Caco-2 (cell line): ENCODE measurements around the gene PTH1R. TPM values are rescaled to one million over a fixed set of nuclear protein-coding genes. Genes with fewer than 3 reads are reported as not detected.
A peak's percentile ranks its signal among the peaks of the same experiment; 100 is the strongest.

Experiments used
- BruUV-seq: library from RNA; stranded (reverse); fragments of 400-500 nt; replicated peaks from 2 replicates; lab custom pipeline; 2021; lab: Mats Ljungman, UMichigan
- CTCF ChIA-PET: fragments of 300-600 bp; sonication (Branson Sonifier 250); formaldehyde crosslinking; loops from one replicate; lab custom pipeline; 2022; ENCODE audit warnings: antibody characterized with exemption; lab: Charles Lee
- POLR2A ChIA-PET: fragments of 300-600 bp; sonication (Branson Sonifier 250); formaldehyde crosslinking; loops from one replicate; lab custom pipeline; 2022; ENCODE audit warnings: antibody characterized with exemption; lab: Charles Lee
- DNase-seq, 2 experiments: peaks; one replicate each; pipeline versions ENCODE4 v3.0.0 to v3.0.0-alpha.2; 2020 to 2022
- H3K27me3 ChIP-seq: replicated peaks from 2 replicates; pipeline ENCODE4 v1.6.0; 2011; ENCODE audit warnings: low read length; ENCODE audit not compliant: control insufficient read depth, insufficient read depth
- H3K36me3 ChIP-seq: 2 replicates; pipeline ENCODE4 v1.5.1; 2011; ENCODE audit warnings: low read length; ENCODE audit not compliant: control insufficient read depth, insufficient read depth
- H3K4me1 ChIP-seq: fragments of 250-450 bp; sonication (Bioruptor Pico); 2 replicates; pipeline ENCODE4 v1.5.1; 2020; ENCODE audit warnings: mild to moderate bottlenecking
- H3K4me3 ChIP-seq: 2 replicates; pipeline ENCODE4 v1.5.1; 2011; ENCODE audit warnings: low read depth, mild to moderate bottlenecking, control low read depth, low read length
- H3K9me3 ChIP-seq: fragments of 250-450 bp; sonication (Bioruptor Pico); 2 replicates; pipeline ENCODE4 v1.5.1; 2020; ENCODE audit warnings: mild to moderate bottlenecking, moderate library complexity
- H3K27ac Mint-ChIP-seq: one replicate; pipeline ENCODE4 v1.8.0; 2022; ENCODE audit warnings: mixed read lengths; ENCODE audit not compliant: unreplicated experiment
- H3K27me3 Mint-ChIP-seq: one replicate; pipeline ENCODE4 v1.8.0; 2022; ENCODE audit warnings: mixed read lengths; ENCODE audit not compliant: insufficient read depth, unreplicated experiment
- H3K36me3 Mint-ChIP-seq: one replicate; pipeline ENCODE4 v1.8.0; 2022; ENCODE audit warnings: mild to moderate bottlenecking, mixed read lengths; ENCODE audit not compliant: insufficient read depth, unreplicated experiment
- H3K4me1 Mint-ChIP-seq: one replicate; pipeline ENCODE4 v1.8.0; 2022; ENCODE audit warnings: low read depth, mixed read lengths; ENCODE audit not compliant: unreplicated experiment
- H3K4me3 Mint-ChIP-seq: one replicate; pipeline ENCODE4 v1.8.0; 2022; ENCODE audit warnings: mild to moderate bottlenecking, moderate library complexity, mixed read lengths; ENCODE audit not compliant: unreplicated experiment
- H3K9me3 Mint-ChIP-seq: one replicate; pipeline ENCODE4 v1.8.0; 2022; ENCODE audit warnings: mixed read lengths; ENCODE audit not compliant: unreplicated experiment
- intact Hi-C: fragments of 100-400 bp; cut with micrococcal nuclease; formaldehyde crosslinking; loops from one replicate; pipeline ENCODE4 v1.10.0; 2022; ENCODE audit not compliant: unreplicated experiment
- total RNA-seq: library from RNA; stranded (reverse); gene quantifications from 2 replicates; pipeline ENCODE4 v1.2.3, GENCODE V29; 2022
- TF ChIP-seq, protein P1 (sequence below), 2 experiments: fragments of 200-600 bp in 1 of 2; IDR thresholded peaks; 1 replicate in 1 of 2; 2 replicates in 1 of 2; pipeline versions ENCODE4 v1.5.1 to v1.8.0; 2011 to 2022; ENCODE audit warnings: antibody characterized with exemption in 1 of 2, control low read depth in 1 of 2, inconsistent platforms in 1 of 2, low read depth in 1 of 2, low read length in 1 of 2, mild to moderate bottlenecking in 1 of 2, moderate library complexity in 1 of 2; ENCODE audit not compliant: insufficient read depth in 1 of 2, severe bottlenecking in 1 of 2, unreplicated experiment in 1 of 2

The PTH1R gene
- total RNA-seq, 1 experiment from 2014 or later, result 5.1 TPM

DNA sequence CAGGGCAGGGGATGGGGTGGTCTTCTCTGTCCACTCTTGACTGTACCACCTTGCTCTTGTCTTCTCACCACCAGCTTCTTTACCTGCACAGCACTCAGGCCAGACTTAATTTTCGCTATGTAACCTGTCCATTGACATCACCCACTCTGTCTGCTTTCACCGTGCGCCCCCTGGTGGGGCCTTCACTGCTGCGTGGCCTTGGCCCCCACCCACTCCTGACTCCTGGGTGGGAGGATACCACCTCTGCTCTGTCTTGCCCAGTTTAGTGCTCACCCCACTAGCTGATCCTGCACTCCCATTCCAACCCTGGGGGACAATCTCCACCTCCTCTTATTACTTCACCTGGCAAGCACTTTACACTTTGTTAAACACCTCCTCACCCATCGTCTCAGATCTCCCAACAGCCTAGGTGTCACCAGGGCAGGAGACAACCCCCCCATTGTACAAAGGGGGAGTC lies 17.7 kb downstream of the PTH1R start:
- TF ChIP-seq, protein P1, sequence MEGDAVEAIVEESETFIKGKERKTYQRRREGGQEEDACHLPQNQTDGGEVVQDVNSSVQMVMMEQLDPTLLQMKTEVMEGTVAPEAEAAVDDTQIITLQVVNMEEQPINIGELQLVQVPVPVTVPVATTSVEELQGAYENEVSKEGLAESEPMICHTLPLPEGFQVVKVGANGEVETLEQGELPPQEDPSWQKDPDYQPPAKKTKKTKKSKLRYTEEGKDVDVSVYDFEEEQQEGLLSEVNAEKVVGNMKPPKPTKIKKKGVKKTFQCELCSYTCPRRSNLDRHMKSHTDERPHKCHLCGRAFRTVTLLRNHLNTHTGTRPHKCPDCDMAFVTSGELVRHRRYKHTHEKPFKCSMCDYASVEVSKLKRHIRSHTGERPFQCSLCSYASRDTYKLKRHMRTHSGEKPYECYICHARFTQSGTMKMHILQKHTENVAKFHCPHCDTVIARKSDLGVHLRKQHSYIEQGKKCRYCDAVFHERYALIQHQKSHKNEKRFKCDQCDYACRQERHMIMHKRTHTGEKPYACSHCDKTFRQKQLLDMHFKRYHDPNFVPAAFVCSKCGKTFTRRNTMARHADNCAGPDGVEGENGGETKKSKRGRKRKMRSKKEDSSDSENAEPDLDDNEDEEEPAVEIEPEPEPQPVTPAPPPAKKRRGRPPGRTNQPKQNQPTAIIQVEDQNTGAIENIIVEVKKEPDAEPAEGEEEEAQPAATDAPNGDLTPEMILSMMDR (IDR thresholded peaks at IDR 0.05; ENCODE audit: insufficient read depth in 1 of 2, low read depth in 1 of 2, low read length in 1 of 2, severe bottlenecking in 1 of 2, unreplicated experiment in 1 of 2), result peak; percentile 90 to 95

DNA sequence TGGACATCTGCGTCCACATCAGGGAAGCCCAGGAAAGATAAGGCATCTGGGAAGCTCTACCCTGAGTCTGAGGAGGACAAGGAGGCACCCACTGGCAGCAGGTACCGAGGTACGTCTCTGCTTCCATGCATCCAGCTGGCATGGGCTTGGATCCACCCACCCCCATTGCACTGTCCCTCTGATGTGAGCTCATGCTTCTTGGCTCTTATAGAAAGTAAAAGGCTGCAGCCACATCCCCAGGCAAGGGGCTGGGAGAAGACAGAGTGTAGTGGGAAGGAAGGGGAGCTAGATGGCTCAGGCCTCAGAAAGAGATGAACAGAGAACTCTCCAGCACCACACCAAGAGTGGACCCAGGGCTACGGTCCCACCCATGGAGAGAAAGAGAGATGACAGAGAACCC lies 18.2 kb downstream of the PTH1R start:
- no peaks in the 10 kb centered on the region for H3K36me3 Mint-ChIP-seq
- no peak overlapping the region for H3K27ac Mint-ChIP-seq
- peaks cover 9% of the 10 kb centered on the region; the same call in 1 of the 2 replicates for H3K4me1 ChIP-seq
- H3K4me1 Mint-ChIP-seq, result peaks cover 7% of the 10 kb centered on the region
- no peaks in the 10 kb centered on the region for H3K27me3 ChIP-seq
- TF ChIP-seq, protein P1 (IDR thresholded peaks at IDR 0.05; ENCODE audit: insufficient read depth in 1 of 2, low read depth in 1 of 2, low read length in 1 of 2, severe bottlenecking in 1 of 2, unreplicated experiment in 1 of 2), result no peak
- no peak for DNase-seq
- no TSS peak for BruUV-seq
- ChIA-PET POLR2A (interaction anchor here (0.6 kb wide), 1 partner anchor 196 kb away, joined by 3 read pairs; no protein-coding TSS in a partner anchor), CTCF (interaction anchor here (1.0 to 2.1 kb wide), 5 partner anchors 9 to 189 kb away, joined by 3 to 19 read pairs (median 12); no protein-coding TSS in a partner anchor)
- H3K9me3 Mint-ChIP-seq, result no peaks in the 10 kb centered on the region
- no peak overlapping the region for H3K4me3 ChIP-seq
- H3K27me3 Mint-ChIP-seq, result no peaks in the 10 kb centered on the region
- H3K4me3 Mint-ChIP-seq, result no peak overlapping the region
- H3K9me3 ChIP-seq, result no peaks in the 10 kb centered on the region
- intact Hi-C loops, result loop anchor here (1.0 to 10.0 kb wide), 5 partner anchors 29 to 411 kb away; no protein-coding TSS in a partner anchor
- H3K36me3 ChIP-seq, result no peaks in the 10 kb centered on the region

More for the DNA sequence above, 17.7 kb downstream of the PTH1R start:
- no TSS peak for BruUV-seq
- no peak overlapping the region for H3K4me3 Mint-ChIP-seq
- POLR2A ChIA-PET, result interaction anchor here (0.6 kb wide), 1 partner anchor 195 kb away, joined by 3 read pairs; no protein-coding TSS in a partner anchor
- no peaks in the 10 kb centered on the region for H3K36me3 ChIP-seq
- intact Hi-C loops, result loop anchor here (1.0 to 10.0 kb wide), 5 partner anchors 29 to 410 kb away; no protein-coding TSS in a partner anchor
- CTCF ChIA-PET, result interaction anchor here (0.6 to 2.1 kb wide), 14 partner anchors 9 to 407 kb away, joined by 3 to 19 read pairs (median 4); no protein-coding TSS in a partner anchor
- H3K4me3 ChIP-seq, result no peak overlapping the region
- H3K27ac Mint-ChIP-seq, result no peak overlapping the region
- no peaks in the 10 kb centered on the region for H3K9me3 ChIP-seq
- no peaks in the 10 kb centered on the region for H3K9me3 Mint-ChIP-seq
- H3K27me3 Mint-ChIP-seq, result no peaks in the 10 kb centered on the region
- no peaks in the 10 kb centered on the region for H3K36me3 Mint-ChIP-seq
- peak; percentile 75 to 88 for DNase-seq
- H3K4me1 ChIP-seq, result peaks cover 9% of the 10 kb centered on the region; the same call in 1 of the 2 replicates
- peaks cover 7% of the 10 kb centered on the region for H3K4me1 Mint-ChIP-seq
- no peaks in the 10 kb centered on the region for H3K27me3 ChIP-seq

DNA sequence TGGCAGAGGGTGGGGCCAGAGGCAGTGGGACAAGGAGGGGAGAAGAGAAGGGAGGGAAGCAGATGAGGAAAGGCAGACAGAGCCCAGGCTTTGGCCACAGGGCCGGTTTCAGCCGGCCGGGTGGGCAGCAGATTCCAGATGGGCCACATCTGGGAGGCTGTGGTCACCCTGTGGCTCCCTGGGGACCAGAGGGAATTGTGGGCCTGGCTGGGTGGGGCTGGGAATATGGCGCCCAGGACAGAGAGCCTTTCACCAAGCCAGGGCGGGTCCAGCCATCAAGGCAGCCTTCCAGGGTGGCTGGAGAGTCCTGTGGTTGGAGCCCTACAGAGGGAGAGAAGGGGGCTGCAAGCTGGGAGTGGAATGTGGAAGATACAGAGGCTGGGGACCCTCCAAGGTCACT lies 18.9 kb downstream of the PTH1R start:
- Histone ChIP-seq H3K36me3 (no peaks in the 10 kb centered on the region), H3K27me3 (no peaks in the 10 kb centered on the region), H3K4me3 (no peak overlapping the region), H3K4me1 (peaks cover 9% of the 10 kb centered on the region; the same call in 1 of the 2 replicates), H3K9me3 (no peaks in the 10 kb centered on the region)
- no peak overlapping the region for H3K4me3 Mint-ChIP-seq
- no TSS peak for BruUV-seq
- DNase-seq, result no peak
- no peak overlapping the region for H3K27ac Mint-ChIP-seq
- H3K27me3 Mint-ChIP-seq, result no peaks in the 10 kb centered on the region
- intact Hi-C loops, result loop anchor here (10.0 kb wide), 2 partner anchors 302 to 412 kb away; no protein-coding TSS in a partner anchor
- H3K4me1 Mint-ChIP-seq, result peaks cover 5% of the 10 kb centered on the region
- H3K36me3 Mint-ChIP-seq, result no peaks in the 10 kb centered on the region
- no peaks in the 10 kb centered on the region for H3K9me3 Mint-ChIP-seq
- POLR2A ChIA-PET, result no interaction called here
- CTCF ChIA-PET, result interaction anchor here (1.0 to 2.1 kb wide), 3 partner anchors 47 to 190 kb away, joined by 3 to 19 read pairs (median 14); no protein-coding TSS in a partner anchor
- TF ChIP-seq, protein P1 (IDR thresholded peaks at IDR 0.05; ENCODE audit: insufficient read depth in 1 of 2, low read depth in 1 of 2, low read length in 1 of 2, severe bottlenecking in 1 of 2, unreplicated experiment in 1 of 2), result no peak
